SK-N-SH (cell line): ENCODE results near the gene STK36.

Source experiments
- CHD2 ChIP-seq: fragments of 150-350 bp; IDR thresholded peaks from 2 replicates; pipeline ENCODE4 v1.6.1; 2018; ENCODE audit warnings: low read length; ENCODE audit not compliant: partially characterized antibody
- EZH2phosphoT487 ChIP-seq: fragments of 200-600 bp; sonication (generic); IDR thresholded peaks from 2 replicates; pipeline ENCODE4 v1.6.1; 2017; ENCODE audit warnings: low read depth, mixed run types, mild to moderate bottlenecking, antibody characterized with exemption, moderate library complexity, borderline replicate concordance
- FOXJ3 ChIP-seq: sonication (generic); formaldehyde crosslinking; IDR thresholded peaks from 2 replicates; pipeline ENCODE4 v1.5.1; 2020; ENCODE audit warnings: mild to moderate bottlenecking, missing genetic modification reagents
- GATA2 ChIP-seq: sonication (generic); formaldehyde crosslinking; IDR thresholded peaks from 2 replicates; pipeline ENCODE4 v1.5.0; 2020; ENCODE audit warnings: mild to moderate bottlenecking, missing genetic modification reagents
- JUND ChIP-seq: IDR thresholded peaks from 2 replicates; pipeline ENCODE4 v1.4.0; 2012
- MEF2A ChIP-seq: IDR thresholded peaks from 2 replicates; pipeline ENCODE4 v1.4.0; 2012; ENCODE audit warnings: low read depth, borderline replicate concordance
- POLR2AphosphoS5 ChIP-seq: IDR thresholded peaks from 2 replicates; pipeline ENCODE4 v1.6.1; 2012; ENCODE audit warnings: low read depth, low read length
- RCOR1 ChIP-seq: fragments of 150-350 bp; IDR thresholded peaks from 2 replicates; pipeline ENCODE4 v1.6.1; 2017; ENCODE audit warnings: antibody characterized with exemption, low read length
- TF ChIP-seq, protein P1 (sequence below): fragments of 200-600 bp; sonication (generic); IDR thresholded peaks from 2 replicates; pipeline ENCODE4 v1.6.1; 2017; ENCODE audit warnings: antibody characterized with exemption, mild to moderate bottlenecking, moderate library complexity
- TF ChIP-seq, protein P2 (sequence below): IDR thresholded peaks from 2 replicates; pipeline ENCODE4 v1.4.0; 2012; ENCODE audit warnings: low read depth, borderline replicate concordance
- TF ChIP-seq, protein P3 (sequence below): fragments of 150-350 bp; IDR thresholded peaks from 2 replicates; pipeline ENCODE4 v1.6.1; 2017; ENCODE audit warnings: antibody characterized with exemption, low read length, low read depth, borderline replicate concordance
- TF ChIP-seq, protein P4 (sequence below): IDR thresholded peaks from 2 replicates; pipeline ENCODE4 v1.4.0; 2012; ENCODE audit warnings: low read depth

DNA sequence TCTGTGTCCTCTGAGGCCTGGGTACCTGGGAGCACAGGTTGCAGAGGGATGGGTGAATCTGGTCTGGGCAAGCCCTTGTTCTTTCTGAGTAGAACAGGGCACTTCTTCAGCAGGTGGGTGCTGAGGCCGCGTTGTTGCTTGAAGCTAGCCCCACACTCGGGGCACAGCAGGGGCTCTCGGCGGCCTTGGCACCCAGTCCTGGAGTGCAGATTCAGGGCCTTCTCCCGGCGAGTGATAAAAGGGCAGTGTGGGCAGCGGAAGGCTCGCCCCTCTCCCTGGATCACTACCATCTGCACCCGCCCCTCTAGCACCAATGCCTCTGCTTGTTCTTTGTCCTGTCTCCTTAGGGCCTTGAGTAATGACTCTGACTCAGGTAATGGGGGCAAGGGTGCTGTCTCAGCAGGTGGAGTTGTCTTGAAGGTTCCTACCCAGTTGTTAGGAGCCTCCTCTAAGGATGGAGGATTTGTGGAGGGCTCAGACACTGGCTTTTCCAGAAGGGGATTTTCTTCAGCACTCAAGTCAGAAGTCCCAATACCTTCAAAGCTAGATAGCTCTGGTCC is 28.1 kb upstream of the STK36 start:
- TF ChIP-seq, protein P1, sequence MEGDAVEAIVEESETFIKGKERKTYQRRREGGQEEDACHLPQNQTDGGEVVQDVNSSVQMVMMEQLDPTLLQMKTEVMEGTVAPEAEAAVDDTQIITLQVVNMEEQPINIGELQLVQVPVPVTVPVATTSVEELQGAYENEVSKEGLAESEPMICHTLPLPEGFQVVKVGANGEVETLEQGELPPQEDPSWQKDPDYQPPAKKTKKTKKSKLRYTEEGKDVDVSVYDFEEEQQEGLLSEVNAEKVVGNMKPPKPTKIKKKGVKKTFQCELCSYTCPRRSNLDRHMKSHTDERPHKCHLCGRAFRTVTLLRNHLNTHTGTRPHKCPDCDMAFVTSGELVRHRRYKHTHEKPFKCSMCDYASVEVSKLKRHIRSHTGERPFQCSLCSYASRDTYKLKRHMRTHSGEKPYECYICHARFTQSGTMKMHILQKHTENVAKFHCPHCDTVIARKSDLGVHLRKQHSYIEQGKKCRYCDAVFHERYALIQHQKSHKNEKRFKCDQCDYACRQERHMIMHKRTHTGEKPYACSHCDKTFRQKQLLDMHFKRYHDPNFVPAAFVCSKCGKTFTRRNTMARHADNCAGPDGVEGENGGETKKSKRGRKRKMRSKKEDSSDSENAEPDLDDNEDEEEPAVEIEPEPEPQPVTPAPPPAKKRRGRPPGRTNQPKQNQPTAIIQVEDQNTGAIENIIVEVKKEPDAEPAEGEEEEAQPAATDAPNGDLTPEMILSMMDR: no peak
- TF ChIP-seq EZH2phosphoT487 (no peak), POLR2AphosphoS5 (no peak), GATA2 (no peak), MEF2A (no peak), RCOR1 (no peak), FOXJ3 (CRISPR knock-in tag) (no peak), JUND (no peak), CHD2 (no peak)
- TF ChIP-seq, protein P2, sequence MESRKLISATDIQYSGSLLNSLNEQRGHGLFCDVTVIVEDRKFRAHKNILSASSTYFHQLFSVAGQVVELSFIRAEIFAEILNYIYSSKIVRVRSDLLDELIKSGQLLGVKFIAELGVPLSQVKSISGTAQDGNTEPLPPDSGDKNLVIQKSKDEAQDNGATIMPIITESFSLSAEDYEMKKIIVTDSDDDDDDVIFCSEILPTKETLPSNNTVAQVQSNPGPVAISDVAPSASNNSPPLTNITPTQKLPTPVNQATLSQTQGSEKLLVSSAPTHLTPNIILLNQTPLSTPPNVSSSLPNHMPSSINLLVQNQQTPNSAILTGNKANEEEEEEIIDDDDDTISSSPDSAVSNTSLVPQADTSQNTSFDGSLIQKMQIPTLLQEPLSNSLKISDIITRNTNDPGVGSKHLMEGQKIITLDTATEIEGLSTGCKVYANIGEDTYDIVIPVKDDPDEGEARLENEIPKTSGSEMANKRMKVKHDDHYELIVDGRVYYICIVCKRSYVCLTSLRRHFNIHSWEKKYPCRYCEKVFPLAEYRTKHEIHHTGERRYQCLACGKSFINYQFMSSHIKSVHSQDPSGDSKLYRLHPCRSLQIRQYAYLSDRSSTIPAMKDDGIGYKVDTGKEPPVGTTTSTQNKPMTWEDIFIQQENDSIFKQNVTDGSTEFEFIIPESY: no peak
- TF ChIP-seq, protein P3, sequence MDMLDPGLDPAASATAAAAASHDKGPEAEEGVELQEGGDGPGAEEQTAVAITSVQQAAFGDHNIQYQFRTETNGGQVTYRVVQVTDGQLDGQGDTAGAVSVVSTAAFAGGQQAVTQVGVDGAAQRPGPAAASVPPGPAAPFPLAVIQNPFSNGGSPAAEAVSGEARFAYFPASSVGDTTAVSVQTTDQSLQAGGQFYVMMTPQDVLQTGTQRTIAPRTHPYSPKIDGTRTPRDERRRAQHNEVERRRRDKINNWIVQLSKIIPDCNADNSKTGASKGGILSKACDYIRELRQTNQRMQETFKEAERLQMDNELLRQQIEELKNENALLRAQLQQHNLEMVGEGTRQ: no peak
- TF ChIP-seq, protein P4, sequence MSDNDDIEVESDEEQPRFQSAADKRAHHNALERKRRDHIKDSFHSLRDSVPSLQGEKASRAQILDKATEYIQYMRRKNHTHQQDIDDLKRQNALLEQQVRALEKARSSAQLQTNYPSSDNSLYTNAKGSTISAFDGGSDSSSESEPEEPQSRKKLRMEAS: no peak
